GM12892 (cell line): ENCODE data around the gene PPBP.
"Not testable (repeated sequence)": the region's sequence is repeated elsewhere in the genome, so short reads cannot be mapped to it uniquely, and the experiment has no call there.

ENCODE experiments used
- DNase-seq: peaks from one replicate; pipeline ENCODE4 v3.0.0; 2011; ENCODE audit not compliant: insufficient read length
- FAIRE-seq: peaks from 2 replicates; lab custom pipeline; 2011; peaks lifted over from hg19 to GRCh38; lab: Jason Lieb, UNC
- POLR2A ChIP-seq: IDR thresholded peaks from 2 replicates; pipeline ENCODE4 v1.6.1; 2011; ENCODE audit warnings: low read depth, low read length, control low read depth
- POLR2AphosphoS5 ChIP-seq: IDR thresholded peaks from 2 replicates; pipeline ENCODE4 v1.6.1; 2011; ENCODE audit warnings: low read depth, low read length, control low read depth
- TAF1 ChIP-seq: IDR thresholded peaks from 2 replicates; pipeline ENCODE4 v1.6.1; 2011; ENCODE audit warnings: low read depth, mild to moderate bottlenecking, control low read depth, low read length, borderline replicate concordance

Gene PPBP

DNA sequence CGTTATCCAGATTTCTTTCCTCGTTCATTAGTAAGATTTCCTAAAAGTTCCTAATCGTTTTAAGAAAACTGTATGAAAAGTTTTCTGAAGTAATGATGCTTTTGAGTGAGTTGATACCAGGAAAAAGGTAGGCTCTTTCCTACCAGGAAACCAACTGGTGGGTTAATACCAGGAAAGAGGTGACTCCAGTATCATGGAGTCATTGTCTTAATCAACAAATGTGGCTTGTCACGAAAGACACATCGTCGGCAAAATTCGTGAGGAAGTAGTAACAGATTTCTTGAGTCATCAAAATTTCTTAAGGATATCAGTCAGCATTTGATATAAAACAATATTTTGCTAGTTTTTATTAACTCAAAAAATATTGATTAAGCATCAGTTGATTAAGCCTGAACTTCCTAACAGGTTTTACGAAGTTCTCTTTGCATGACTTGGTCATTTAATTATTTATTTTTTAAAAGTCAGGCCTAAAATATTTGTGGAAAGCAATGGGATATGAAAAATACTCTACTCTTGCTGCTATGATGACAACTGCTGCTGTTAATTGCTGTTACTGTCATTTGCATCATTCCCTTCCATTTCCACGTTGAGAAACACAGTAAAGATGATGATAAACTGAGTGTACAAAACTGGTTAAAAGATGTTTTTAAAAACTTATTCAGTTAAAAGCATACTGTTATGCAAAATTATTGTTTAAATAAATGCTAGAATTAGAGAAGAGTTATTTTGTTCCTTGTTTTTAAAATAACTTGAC lies 3.2 kb upstream of the PPBP start:
- DNase-seq (no peak), FAIRE-seq (no peak)
- no peak for TF ChIP-seq POLR2A
- TF ChIP-seq POLR2AphosphoS5: no peak
- TF ChIP-seq TAF1: no peak

GRCh38 chr4:73989928-73990327 lies 1.9 kb upstream of the PPBP start:
- FAIRE-seq (no peak), DNase-seq (no peak)
- TF ChIP-seq POLR2A (no peak), TAF1 (no peak), POLR2AphosphoS5 (no peak)

DNA sequence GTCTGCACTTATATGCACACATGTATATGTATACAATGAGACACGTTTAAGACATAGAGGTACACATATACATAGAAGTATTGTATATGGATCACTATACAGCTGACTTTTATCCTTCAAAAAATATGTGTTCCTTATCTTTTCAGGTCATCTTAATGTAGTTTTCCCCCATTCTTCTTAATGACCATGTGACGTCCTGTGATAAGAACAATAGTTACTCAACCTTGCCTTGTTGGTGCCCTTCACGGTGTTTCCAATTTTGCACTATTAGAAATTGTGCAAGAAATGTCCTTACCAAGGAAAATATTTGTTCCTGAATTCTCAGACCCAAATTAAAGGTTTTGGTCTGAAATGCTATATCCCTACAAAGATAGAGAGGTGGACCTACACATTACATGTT lies 1.0 kb upstream of the PPBP start:
- FAIRE-seq: no peak

DNA sequence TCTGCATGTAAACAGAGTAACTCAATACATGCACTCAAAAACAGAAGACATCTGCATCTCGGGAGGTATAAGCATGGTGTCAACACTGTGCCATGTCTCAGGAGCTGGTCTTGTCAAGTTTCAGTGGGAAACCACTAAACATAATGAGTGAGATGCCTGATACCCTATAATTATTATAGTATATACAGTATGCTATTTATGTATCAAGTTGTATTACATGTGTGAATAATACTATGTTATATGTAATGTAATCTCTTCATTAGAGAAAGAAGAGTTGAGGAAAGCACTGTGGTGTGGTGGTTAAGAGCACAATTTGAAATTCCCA lies 2.5 kb downstream of the PPBP start:
- DNase-seq: no peak
- FAIRE-seq: no peak
- TF ChIP-seq TAF1 (no peak), POLR2AphosphoS5 (no peak), POLR2A (no peak)

More for the DNA sequence above, 1.0 kb upstream of the PPBP start:
- TF ChIP-seq TAF1 (no peak), POLR2A (no peak), POLR2AphosphoS5 (no peak)
- DNase-seq: no peak

DNA sequence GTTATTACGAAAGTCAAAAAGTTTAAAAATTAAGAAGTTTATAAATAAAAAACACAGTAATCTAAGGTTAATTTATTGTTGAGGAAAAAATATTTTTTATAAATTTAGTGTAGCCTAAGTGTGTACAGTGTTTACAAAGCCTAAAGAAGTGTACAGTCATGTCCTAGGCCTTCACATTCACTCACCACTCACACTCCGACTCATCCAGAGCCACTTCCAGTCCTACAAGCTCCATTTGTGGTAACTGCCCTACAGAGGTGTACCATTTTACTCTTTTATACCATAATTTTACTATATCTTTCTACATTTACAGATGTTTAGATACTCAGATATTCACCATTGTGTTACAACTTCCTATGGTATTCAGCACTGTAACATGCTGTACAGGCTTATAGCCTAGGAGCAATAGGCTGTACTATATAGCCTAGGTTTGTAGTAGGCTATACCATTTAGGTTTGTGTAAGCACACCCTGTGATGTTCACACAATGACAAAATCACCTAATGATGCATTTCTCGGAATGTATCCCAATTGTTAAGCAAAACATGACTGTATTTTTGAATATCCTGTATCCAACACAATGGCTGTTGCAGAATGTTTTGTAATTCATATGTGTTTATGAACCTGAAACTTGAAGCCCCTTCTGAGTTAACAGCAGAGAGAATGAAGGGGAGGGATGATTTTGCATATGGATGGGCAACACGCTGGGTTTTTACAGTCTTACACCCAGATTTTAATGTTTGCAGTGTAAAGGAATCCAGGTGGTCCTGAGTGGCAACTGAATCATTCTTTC lies 3.1 kb downstream of the PPBP start:
- TF ChIP-seq POLR2A (no peak), TAF1 (no peak), POLR2AphosphoS5 (no peak)
- FAIRE-seq (no peak), DNase-seq (no peak)

- not testable (repeated sequence) for FAIRE-seq, DNase-seq
Observed at GRCh38 chr4:73981175-73981574, 6.8 kb downstream of the PPBP start.

DNA sequence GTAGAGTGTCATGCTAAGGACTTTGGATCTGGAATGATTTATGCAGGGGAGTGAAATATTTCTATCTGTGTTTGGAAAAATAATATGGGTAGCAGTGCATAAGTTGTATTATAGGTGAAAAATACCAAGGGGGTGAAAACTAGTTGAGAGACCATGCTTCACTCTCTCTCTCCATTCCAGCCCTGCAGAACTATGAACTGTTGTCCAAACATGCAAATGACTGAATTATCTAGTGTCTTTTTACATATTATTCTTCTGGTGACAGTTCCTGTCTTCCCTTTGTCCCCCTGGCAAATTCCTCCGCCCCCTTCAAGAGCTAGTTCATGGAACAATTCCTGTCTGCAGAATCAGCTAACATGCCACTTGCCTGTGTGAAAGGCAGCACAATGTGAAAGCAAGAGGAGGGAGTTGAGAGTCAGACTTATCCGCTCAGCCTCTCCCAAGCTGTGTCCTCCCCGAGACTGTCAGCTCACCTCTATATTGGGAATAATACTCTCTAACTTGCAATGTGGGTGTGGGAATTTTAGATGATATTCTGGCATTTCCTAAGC lies 8.5 kb downstream of the PPBP start:
- DNase-seq: no peak
- TF ChIP-seq POLR2AphosphoS5: no peak
- TF ChIP-seq POLR2A: no peak
- TF ChIP-seq TAF1: no peak
- FAIRE-seq: no peak

GRCh38 chr4:73978886-73979285 lies 9.1 kb downstream of the PPBP start:
- FAIRE-seq: no peak
- DNase-seq: no peak
- TF ChIP-seq POLR2AphosphoS5 (no peak), TAF1 (no peak), POLR2A (no peak)

GRCh38 chr4:73976716-73977115 lies 11.3 kb downstream of the PPBP start:
- TF ChIP-seq POLR2AphosphoS5 (no peak), TAF1 (no peak), POLR2A (no peak)

GRCh38 chr4:73976217-73976616 lies 11.8 kb downstream of the PPBP start:
- no peak for TF ChIP-seq TAF1
- no peak for TF ChIP-seq POLR2A
- no peak for TF ChIP-seq POLR2AphosphoS5
- FAIRE-seq (no peak), DNase-seq (no peak)

More at GRCh38 chr4:73976716-73977115, 11.3 kb downstream of the PPBP start:
- FAIRE-seq (no peak), DNase-seq (no peak)

- no peak for FAIRE-seq
- TF ChIP-seq POLR2AphosphoS5: no peak
- no peak for TF ChIP-seq TAF1
- no peak for TF ChIP-seq POLR2A
- DNase-seq: no peak
Observed at GRCh38 chr4:73974352-73974751, 13.6 kb downstream of the PPBP start.

GRCh38 chr4:73970945-73971344 lies 17.0 kb downstream of the PPBP start:
- no peak for FAIRE-seq
- TF ChIP-seq POLR2A: no peak
- no peak for TF ChIP-seq TAF1
- TF ChIP-seq POLR2AphosphoS5: no peak
- DNase-seq: no peak
